ENCODE measurements around the gene EBP.

DNA sequence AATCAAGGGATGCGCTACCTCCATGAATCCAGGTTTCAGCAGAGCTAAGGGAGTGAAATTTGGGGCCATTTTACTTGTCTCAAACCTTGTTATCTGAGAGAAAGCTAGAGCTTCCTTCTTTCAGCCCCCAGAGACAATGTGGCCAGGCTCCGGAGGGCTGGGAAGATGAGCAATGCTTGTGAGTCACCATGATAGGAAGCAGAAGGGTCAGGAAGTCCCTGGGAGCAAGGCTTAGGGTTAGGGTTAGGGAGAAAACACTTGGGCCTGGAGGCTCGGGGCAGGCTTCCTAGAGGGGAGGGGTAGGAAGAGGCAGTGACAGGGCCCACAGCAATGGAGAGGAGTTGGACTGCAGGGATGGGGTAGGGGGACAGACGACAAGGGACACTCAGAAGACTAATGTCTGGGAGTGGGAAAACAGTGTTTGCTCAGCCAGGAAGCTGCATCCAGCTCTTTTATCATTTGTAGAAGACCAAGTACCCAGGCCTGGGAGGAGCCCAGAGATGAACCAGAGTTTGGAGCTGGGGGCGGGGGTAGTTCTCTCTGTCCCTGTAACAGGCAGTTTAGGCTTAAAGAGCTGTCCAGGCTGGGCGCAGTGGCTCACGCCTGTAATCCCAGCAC is 29.2 kb upstream of the EBP start:
- TF ChIP-seq POLR2AphosphoS5 (IDR thresholded peaks at IDR 0.05) (no peak), POLR2A (IDR thresholded peaks at IDR 0.05) (no peak)
- TF ChIP-seq, protein P1, sequence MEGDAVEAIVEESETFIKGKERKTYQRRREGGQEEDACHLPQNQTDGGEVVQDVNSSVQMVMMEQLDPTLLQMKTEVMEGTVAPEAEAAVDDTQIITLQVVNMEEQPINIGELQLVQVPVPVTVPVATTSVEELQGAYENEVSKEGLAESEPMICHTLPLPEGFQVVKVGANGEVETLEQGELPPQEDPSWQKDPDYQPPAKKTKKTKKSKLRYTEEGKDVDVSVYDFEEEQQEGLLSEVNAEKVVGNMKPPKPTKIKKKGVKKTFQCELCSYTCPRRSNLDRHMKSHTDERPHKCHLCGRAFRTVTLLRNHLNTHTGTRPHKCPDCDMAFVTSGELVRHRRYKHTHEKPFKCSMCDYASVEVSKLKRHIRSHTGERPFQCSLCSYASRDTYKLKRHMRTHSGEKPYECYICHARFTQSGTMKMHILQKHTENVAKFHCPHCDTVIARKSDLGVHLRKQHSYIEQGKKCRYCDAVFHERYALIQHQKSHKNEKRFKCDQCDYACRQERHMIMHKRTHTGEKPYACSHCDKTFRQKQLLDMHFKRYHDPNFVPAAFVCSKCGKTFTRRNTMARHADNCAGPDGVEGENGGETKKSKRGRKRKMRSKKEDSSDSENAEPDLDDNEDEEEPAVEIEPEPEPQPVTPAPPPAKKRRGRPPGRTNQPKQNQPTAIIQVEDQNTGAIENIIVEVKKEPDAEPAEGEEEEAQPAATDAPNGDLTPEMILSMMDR (IDR thresholded peaks at IDR 0.05): no peak

All from breast epithelium (tissue), 3 donors.